Panc1 (cell line): ENCODE measurements around the gene AGAP1.

ENCODE experiments used
- POLR2AphosphoS5 ChIP-seq: IDR thresholded peaks from 2 replicates; pipeline ENCODE4 v1.6.1; 2012; ENCODE audit warnings: mild to moderate bottlenecking, low read depth, low read length, moderate library complexity
- TF ChIP-seq, protein P1 (sequence below): fragments of 450-650 bp; IDR thresholded peaks from 2 replicates; pipeline ENCODE4 v1.5.1; 2017; ENCODE audit warnings: mild to moderate bottlenecking

GRCh38 chr2:236040600-236041328 lies 546.9 kb downstream of the AGAP1 start:
- TF ChIP-seq, protein P1, sequence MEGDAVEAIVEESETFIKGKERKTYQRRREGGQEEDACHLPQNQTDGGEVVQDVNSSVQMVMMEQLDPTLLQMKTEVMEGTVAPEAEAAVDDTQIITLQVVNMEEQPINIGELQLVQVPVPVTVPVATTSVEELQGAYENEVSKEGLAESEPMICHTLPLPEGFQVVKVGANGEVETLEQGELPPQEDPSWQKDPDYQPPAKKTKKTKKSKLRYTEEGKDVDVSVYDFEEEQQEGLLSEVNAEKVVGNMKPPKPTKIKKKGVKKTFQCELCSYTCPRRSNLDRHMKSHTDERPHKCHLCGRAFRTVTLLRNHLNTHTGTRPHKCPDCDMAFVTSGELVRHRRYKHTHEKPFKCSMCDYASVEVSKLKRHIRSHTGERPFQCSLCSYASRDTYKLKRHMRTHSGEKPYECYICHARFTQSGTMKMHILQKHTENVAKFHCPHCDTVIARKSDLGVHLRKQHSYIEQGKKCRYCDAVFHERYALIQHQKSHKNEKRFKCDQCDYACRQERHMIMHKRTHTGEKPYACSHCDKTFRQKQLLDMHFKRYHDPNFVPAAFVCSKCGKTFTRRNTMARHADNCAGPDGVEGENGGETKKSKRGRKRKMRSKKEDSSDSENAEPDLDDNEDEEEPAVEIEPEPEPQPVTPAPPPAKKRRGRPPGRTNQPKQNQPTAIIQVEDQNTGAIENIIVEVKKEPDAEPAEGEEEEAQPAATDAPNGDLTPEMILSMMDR, result no peak
- TF ChIP-seq POLR2AphosphoS5, result no peak
